ENCODE measurements around the gene KRTAP3-3.
"Not testable (repeated sequence)": the region's sequence is repeated elsewhere in the genome, so short reads cannot be mapped to it uniquely, and the experiment has no call there.

Gene KRTAP3-3

DNA sequence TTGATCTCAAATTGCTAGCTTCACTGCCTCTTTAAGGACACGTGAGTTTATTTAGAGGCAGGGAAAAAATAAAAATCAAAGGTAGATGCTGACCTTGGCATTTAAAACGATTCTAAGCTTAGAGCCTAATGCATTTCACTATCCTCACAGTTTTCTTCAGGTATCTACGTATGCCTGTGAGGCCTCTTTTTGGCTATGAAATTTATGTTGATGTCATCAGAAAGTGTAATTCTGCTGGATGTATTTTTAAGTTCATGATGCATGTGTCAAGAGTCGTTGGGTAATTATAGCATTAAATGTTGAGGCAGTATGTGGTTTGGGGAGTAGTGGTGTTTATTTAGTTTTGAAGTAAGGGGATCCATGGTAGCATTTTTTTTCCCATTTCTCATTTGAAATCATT, 10.0 kb upstream of the KRTAP3-3 start:
- no peak for DNase-seq

DNA sequence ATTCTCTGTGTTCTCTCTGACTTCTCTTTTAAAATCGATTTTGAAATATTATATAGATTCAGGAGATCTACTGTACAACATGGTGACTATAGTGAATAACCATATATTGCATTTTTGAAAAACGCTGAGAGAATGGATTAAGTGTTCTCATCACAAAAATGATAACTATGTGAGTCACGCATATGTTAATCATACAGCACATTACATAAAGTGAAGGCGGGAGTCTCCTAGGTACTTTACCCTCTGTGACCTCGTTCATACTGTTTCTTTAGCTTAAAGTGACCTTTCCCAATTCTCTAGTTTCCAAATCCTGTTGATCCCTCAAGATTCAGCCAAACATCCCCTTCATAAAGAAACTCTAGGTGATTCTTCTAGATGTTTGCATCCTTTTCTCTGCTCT, 8.8 kb upstream of the KRTAP3-3 start:
- DNase-seq = no peak

DNA sequence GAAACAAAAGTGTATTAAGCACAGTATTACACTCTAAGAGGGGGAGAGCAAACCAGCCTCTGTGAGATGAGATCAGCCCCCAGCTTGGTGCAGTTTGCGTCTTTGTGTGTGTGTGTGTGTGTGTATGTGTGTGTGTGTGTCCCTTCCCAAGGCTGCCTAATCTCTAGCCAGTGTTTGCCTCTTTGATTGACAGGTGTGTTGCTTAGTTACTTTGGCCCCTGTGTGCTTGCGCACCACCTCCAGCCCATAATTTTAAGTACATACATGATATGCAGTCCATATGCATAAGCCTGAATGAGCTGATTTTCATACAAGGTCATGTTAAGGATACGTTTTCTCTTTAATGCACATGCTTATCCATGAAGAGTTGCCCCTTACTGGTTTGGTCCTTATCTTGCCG, 7.8 kb upstream of the KRTAP3-3 start:
- DNase-seq = no peak

DNA sequence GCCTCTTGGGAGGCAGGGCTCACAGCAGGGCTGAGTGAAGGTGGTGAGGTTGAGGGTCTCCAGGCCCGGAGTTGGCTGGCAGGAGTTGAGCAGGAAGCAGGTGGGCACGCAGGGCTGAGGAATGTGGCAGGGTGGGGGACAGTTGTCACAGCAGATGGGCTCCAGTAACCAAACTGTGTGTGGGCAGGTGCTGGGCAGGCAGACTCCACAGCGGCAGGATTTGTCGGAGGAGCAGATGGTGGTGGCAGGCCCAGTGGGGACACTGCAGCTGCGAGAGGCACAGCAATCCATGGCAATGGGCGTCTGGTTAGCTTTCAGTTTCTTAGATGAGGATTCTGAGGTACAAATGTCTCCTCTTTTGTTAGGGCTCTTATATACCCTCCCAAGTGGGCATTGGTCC, 5.6 kb upstream of the KRTAP3-3 start, which contains the start of gene KRTAP3-2:
Gene KRTAP3-2, minus strand, starts transcription at position 344 of the 400 bp plus-strand sequence. Its CDS starts 53 bp downstream, at position 291.
- DNase-seq = not testable (repeated sequence)

DNA sequence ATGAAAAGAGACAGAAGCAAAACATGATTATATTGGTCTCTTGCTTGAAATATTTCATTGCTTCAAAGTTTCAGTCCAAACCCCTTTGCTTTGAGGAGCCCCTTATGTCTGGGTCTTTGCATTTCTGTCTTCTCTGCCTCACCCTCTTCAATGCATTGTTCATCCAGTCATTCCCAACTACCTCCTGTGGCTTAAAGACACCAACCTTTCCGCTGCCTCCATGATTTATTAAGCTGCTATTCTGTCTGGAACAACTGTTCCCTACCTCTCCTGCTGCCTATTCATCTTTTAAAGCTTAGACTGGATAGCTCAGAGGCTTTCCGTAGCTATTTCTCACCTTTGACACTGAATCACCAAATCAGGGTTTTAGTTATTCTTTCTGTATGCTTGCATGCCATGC, 3.4 kb upstream of the KRTAP3-3 start:
- DNase-seq = no peak

DNA sequence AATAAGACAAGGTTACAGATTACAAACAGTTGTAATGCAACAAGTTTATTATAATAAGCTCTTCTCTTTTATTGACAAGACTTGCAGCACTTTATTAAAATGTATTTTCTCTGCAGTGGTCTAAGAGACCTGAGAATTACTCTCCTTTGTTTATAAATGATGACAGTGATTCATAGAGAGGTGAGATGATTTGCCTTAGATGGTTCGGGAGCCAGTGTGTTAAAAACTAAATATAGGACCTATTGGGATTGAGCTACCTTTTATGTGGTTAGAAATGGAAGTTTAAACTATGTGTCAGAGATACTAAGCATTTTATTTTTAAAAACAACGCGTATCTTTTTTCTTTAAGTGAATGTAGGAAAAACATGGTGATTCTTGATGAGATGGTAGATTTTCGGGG, 2.9 kb upstream of the KRTAP3-3 start:
- no peak for DNase-seq

DNA sequence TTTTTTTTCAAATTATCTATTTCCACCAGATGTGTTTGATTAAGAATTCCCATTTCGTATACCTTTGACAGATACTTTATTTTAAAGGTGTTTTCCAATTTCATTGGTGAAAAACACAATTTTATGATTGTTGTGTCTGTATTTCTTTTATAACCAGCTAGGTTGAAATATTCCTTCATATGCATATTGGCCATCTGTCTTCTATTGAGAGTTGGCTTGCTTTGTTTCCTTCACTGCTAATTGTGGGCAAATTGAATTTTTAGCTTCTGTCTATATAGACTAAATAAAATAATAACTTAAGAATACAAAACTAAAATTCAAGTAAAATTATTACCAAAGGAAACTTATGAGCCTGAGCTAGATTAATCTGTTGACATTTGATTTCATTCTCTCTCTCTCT, 1.2 kb upstream of the KRTAP3-3 start:
- no peak for DNase-seq

DNA sequence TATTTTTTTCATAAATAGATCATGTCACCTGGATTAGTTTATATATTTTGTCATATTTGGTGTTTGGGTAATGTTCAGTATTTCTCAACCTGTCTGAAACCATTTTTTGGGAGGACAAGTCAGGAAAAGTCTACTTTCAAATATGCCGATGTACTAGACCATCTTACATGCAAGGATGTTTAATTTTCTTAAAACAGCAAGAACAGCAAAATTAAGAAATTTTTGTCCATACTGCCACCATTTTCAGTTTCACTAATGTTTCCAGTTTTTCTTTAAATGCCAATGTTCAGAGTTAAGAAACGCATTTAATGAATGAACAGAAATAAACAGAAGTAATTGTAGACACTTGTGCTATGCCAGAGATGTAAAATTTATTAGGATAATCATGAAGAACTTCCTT, 880 bp downstream of the KRTAP3-3 start:
- no peak for DNase-seq

DNA sequence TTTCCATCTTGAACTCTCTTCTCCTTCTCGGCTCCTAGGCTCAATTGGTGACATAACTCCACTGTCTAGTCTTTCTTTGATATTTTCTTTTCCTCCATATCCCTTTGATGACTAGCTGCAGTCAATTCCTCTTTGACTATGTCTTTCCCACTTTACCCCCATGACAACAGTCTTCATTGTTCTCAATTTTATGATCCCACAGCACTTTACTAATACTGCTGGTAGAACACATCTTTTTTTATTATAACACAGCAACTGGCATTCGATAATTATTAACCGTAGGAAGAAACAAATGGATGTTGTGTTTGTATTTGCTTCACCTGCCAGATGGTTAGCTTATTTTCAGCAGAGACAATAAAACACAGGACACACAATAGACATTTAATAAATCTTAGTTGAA, 1.3 kb downstream of the KRTAP3-3 start:
- DNase-seq = no peak

DNA sequence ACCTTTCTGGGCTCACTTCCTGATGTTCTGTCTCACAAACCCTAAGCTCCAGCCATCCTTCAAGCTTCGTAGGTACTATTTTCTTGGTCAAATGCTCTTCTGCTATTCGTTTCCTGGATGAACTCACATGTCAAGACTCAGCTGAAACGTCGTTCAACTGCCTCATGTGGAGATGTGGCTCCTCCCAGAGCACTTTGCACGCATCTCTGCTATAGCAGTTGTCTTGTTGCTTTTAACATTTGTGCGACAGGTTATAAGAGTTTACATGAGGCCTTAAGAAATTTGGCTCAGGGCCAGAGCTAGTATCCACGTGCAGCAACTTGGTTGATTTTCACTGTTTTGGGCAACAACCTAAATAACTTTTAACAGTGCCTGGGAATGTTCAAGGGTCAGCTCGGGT, 7.0 kb downstream of the KRTAP3-3 start:
- DNase-seq = no peak

DNA sequence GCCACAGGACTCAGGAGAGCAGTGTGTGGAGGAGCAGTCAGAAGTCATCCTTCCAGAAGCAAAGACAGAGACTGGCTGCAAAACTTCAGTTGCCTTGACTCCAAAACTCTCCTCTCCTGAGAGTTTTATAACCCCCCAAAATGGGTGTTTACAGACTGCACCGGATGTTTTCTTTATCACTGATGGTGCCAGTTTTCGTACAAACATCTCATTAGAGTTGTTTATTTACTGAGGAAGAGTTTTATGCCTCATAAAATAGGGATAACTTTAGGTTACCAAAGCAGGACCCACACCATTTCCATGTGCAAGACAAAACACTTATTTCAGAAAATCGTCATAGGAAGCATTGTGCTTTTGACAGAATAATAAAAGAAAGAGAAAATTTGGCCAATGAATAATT, 9.7 kb downstream of the KRTAP3-3 start, which contains the start of gene KRT40:
Gene KRT40, minus strand, starts transcription at position 101 of the 400 bp plus-strand sequence. Its CDS starts 53 bp downstream, at position 48.
- no peak for DNase-seq

DNA sequence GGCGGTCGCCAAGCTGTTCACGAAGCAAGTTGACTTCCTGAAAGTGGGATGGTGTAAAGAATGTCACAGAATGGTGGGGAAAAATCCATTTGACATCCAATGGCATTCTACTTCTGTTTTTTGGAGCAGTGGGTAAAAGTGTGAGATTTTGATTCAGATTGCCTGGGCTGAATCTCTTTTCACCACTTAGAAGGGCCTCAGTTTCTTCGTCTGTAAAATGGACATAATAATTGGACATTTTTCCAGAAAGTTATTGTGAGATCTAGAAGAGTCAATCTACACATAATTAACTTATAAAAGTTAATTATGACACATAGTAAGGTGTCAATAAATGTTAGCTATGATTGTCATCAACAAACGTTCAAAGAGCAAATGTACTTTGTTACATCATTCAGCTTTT, 12.8 kb downstream of the KRTAP3-3 start:
- no peak for DNase-seq

DNA sequence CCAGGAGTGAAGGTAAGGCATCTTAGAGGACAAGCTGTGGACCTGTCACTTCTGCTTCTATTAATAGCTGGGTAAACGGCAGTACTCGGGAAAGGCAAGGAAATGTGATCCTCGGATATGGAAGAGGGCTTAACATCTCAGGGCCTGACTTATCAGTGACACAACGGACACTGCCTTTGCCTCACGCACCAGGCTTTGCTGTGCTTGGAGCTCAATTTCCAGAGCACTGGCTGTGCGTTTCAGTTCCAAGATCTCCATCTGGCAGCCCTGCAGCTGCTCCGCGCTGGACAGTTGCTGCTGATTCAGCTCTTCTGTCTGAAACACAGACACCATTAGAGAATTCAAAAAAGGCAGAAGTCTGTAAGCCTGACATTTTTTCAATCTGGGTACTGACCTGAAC, 13.4 kb downstream of the KRTAP3-3 start:
- no peak for DNase-seq

DNA sequence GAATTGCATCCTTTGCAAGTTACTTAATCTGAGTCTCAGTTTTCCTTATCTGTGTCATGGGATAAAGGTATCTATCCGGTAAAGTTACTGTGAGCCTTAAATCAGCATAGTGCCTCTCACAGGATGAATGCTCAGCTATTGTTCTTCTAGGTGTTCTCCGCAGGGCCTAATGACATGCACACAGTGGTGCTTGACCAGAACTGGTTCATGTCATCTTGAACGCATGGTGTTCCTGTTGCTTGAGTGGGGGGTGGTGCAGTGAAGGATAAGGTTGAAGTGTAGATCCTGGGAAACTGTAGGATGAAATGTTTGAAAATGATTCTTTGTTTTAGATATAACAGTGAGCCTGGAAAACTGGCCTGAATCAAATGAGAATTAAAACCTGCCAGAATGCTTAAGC, 13.8 kb downstream of the KRTAP3-3 start:
- no peak for DNase-seq

DNA sequence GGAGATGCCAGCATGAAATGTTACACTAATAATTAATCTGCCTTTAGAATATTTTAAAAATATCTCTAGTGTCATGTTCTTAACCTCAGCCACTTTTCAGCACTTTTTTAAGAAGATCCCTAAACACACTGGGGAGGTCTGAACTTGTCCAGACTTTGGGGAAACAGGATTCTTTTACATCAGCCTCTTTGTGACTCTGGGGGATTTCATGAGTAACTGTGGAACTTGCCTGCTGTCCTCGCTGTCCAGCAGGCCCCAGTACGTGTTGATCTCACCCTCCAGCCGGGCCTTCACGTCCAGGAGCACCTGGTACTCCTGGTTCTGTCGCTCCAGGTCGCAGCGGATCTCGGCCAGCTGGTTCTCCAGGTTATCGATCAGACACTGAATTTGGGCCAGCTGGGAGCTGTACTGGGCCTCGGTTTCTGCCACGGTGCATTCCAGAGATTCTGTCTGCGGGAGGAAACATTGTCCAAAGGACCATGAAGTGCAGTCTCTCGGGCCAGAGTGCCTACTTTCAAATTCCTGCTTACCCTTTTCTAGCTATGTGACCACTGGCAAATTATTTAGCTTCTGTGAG, 15.3 kb downstream of the KRTAP3-3 start:
- no peak for DNase-seq

DNA sequence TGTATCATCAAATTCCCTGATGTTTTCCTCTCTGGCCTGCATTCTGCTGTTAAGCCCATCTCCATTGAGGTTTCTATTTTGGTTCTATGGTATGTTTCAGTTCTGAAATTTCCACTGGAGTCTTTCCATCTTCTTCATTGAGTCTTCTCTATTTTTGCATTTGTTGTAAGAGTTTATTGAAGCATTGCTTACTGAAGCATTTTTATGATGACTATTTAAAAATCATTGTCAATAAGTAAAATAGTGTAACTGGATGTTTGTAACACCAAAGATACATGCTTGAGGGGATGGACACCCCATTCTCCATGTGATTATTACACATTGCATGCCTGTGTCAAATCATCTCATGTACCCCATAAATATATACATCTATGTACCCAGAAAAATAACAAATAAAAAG, 18.4 kb downstream of the KRTAP3-3 start:
- DNase-seq = no peak

DNA sequence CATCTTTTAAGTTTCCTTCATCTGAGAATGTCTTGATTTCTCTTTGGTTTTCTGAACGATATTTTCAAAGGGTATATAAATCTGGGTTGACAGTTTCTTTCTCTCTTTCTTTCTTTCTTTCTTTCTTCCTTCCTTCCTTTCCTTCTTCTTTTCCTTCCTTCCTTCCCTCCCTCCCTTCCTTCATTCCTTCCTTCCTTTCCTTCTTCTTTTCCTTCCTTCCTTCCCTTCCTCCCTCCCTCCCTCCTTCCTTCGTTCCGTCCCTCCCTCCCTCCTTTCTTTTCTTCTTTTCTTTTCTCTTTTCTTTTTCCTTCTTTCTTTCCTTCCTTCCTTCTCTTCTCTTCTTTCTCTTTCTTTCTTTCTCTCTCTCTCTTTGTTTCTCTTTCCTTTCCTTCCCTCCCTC, 19.6 kb downstream of the KRTAP3-3 start:
- no peak for DNase-seq

DNA sequence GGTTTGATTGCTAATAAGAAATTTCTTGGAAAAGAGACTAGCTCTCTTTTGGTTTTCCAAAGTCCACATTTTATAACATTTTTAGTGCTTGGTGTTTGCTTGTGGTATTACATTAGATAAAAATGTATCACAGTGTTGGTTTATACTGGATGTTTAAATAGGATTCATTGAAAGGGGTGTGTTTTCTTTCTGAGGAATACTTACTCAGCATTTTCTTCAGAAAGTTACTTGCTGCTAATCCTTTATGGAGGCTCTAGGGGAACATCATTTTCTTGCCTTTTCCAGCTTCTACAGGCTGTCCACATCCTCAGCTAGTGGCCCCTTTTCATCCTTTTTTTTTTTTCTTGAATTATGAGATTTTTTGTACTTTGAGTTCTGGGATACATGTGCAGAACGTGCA, 26.4 kb downstream of the KRTAP3-3 start:
- DNase-seq = no peak

DNA sequence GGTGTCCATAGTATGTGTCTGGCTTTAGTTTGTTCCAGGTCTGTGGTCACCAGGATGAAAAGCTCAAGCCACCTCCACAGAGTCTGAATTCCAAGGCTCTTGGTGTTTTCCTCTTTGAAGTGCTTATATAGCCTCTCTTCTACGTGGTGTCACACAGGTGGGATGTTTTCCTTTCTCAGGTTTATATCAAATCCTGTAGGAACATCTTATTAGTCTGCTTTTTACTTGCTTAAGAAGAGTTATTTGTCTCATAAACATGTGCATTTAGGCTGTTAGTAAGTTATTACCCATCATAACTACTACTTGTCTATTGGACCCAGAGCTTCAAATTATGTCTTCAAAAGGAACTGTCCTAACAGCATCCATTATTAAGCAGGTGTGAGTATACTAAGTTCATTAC, 27.1 kb downstream of the KRTAP3-3 start, which contains the start of gene KRT39:
Gene KRT39, minus strand, starts transcription at position 101 of the 400 bp plus-strand sequence. Its CDS starts 92 bp downstream, at position 9.
- no peak for DNase-seq

DNA sequence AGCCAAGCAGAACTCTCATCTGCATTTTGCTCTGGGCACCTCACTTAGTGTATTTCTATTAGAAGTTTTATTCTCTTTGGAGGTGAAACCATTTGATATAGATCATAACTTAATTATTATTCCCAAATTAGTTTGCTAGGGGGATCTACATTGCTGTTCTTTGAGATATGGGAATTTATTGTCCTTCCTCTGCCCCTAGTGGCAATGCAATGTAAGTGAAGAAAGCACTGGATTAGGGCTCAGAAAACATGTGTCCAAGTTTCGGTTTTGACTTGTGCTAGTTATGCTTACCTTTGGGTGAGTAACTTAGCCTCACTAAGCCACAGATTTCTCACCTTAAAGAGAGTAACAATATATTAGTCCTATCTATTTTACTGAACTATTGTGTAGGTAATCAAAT, 30.1 kb downstream of the KRTAP3-3 start:
- no peak for DNase-seq

DNA sequence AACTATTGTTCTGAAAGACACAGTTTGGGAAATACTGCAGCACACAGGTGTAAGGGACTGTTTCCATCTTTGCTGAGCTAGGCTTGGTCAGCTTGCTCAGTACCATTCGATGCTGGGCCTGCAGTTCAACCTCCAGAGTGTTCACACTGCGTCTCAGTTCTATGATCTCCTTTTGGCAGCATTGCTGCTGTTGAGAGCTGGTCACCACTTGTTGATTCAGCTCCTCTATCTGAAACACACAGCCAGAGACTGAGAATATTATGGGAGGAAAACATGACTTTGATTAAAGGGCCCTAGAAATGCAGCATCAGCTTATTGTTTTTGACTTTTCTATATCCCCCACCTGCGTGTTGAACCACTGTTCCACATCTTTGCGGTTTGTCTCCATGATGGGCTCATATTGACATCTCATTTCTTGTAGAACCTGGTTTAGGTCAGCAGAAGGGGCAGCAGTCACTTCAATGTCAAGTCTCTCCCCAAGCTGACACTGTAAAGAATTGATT, 31.9 kb downstream of the KRTAP3-3 start:
- DNase-seq = no peak

DNA sequence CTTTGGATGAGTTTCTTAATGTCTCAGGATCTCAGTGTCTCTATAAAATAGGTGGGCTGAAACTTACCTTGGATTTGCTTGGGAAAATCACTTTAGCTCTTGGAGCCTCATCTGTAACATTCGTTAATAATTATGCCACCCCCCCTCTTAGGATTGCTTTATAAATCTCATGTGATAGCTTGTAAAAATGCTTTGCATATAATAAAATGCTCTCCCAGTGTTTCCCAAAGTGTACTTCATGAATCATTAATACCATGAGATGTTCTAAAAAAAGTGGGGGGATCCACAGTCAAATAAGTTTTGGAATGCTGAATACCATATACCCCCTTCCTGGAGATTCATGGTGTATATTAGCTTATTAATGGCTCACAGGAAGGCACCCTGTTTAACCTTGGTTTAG, 32.4 kb downstream of the KRTAP3-3 start:
- no peak for DNase-seq

DNA sequence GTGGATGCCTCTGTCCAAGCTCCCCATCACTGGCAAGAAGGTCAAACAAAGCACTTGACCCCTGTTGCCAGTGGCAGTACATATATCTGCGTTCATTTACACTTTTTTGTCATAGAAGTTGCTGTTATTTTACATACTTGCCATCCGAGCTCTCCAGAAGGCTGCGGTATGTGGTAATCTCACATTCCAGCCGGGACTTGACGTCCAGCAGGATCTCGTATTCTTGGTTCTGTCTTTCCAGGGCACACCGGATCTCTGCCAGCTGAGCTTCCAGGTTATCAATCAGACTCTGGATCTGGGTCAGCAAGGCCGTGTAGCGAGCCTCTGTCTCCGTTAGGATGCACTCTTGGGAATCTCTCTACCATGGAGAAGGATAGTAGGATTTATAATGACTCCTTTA, 33.8 kb downstream of the KRTAP3-3 start:
- no peak for DNase-seq

DNA sequence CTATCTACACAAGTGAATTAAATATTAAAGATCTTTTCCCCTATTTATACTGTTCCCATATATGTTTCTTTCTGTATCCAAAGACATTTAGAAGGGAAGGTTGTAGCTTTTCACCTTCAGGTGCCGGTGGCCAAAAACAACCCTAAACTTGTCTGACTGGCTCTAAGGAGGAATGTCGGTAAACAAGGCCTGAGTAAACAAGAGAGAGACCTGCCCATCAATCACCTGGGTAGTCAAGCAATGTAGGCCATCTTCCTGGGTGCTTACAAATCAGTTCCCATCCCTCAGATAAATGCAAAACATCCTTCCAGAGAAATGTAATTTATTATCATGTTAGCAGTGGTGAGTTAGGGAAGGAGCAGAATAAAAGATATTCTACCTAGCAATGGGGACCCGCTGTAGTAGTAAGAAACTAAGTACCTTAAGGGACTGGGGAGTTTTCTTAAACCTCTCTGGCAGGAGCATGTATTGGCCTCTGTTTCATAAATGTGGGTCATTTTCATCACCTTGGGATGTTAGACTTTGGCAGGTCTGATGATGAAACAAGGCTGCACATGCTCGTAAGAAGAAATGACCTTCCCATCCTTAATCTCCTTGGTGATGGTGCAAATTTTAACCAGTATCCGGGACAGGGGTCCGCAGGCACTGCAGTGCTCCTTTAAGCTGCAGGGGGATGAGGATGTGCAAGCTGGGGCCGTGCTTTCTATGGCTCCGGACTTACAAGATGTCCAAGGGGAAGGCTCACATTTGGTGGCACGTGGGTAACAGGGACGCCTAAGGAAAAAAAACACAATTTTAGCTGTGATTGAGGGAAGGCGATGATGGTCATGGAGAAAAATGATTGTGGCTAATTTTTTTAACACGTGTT, 35.6 kb downstream of the KRTAP3-3 start:
- DNase-seq = no peak
